HG02885 (cell line): Measurements from ENCODE around the gene DAB2.
A peak's percentile ranks its signal among the peaks of the same experiment; 100 is the strongest.

Experiments
- ATAC-seq: cut with Tn5 transposase; IDR thresholded peaks from one replicate; pipeline ENCODE4 v1.9.1; 2021; ENCODE audit warnings: mild to moderate bottlenecking; ENCODE audit not compliant: unreplicated experiment, poor library complexity

The DAB2 gene

GRCh38 chr5:39394946-39395345 lies 29.8 kb downstream of the DAB2 start:
- no peak for ATAC-seq

GRCh38 chr5:39390945-39391344 lies 33.8 kb downstream of the DAB2 start:
- ATAC-seq: no peak

GRCh38 chr5:39387293-39387692 lies 37.5 kb downstream of the DAB2 start:
- no peak for ATAC-seq

GRCh38 chr5:39384271-39384670 lies 40.5 kb downstream of the DAB2 start:
- ATAC-seq: no peak

GRCh38 chr5:39381376-39381775 lies 43.4 kb downstream of the DAB2 start:
- no peak for ATAC-seq

- ATAC-seq: no peak
These were observed 45.1 kb downstream of the DAB2 start for GRCh38 chr5:39379693-39380092.

GRCh38 chr5:39377613-39378012 lies 47.2 kb downstream of the DAB2 start:
- ATAC-seq: no peak

GRCh38 chr5:39376293-39376714 lies 48.5 kb downstream of the DAB2 start:
- peak; percentile 89 for ATAC-seq

- ATAC-seq: no peak
These were observed 51.0 kb downstream of the DAB2 start for GRCh38 chr5:39373791-39374190.

GRCh38 chr5:39371367-39371635 lies 53.5 kb downstream of the DAB2 start:
- ATAC-seq: no peak

- no peak for ATAC-seq
These were observed 54.0 kb downstream of the DAB2 start for GRCh38 chr5:39370555-39371366.

GRCh38 chr5:39369123-39369815 lies 55.5 kb downstream of the DAB2 start:
- ATAC-seq: no peak

GRCh38 chr5:39368116-39368515 lies 56.7 kb downstream of the DAB2 start:
- ATAC-seq: no peak

- no peak for ATAC-seq
These were observed 57.1 kb downstream of the DAB2 start for GRCh38 chr5:39367711-39368110.

GRCh38 chr5:39364367-39364766 lies 60.4 kb downstream of the DAB2 start, which contains the start of gene C9:
Gene C9 (minus strand): TSS chr5:39364495. CDS start chr5:39364464, 31 bp downstream.
- ATAC-seq: no peak

- ATAC-seq: no peak
These were observed 61.6 kb downstream of the DAB2 start for GRCh38 chr5:39363217-39363616.

- no peak for ATAC-seq
These were observed 62.1 kb downstream of the DAB2 start for GRCh38 chr5:39362646-39363045.

- ATAC-seq: no peak
These were observed 63.5 kb downstream of the DAB2 start for GRCh38 chr5:39361306-39361705.

- ATAC-seq: no peak
These were observed 64.2 kb downstream of the DAB2 start for GRCh38 chr5:39360471-39361111.

GRCh38 chr5:39356263-39356662 lies 68.5 kb downstream of the DAB2 start:
- no peak for ATAC-seq

- ATAC-seq: no peak
These were observed 69.5 kb downstream of the DAB2 start for GRCh38 chr5:39355324-39355723.
